IPS-11a (cell line): ENCODE data around the gene HCN4.

ENCODE experiments used
- H3K4me3 ChIP-seq: one replicate; pipeline ENCODE4 v1.5.1; 2013; ENCODE audit warnings: low read depth, low read length, control low read depth

HCN4 gene

GRCh38 chr15:73328149-73328820 is 40.5 kb downstream of the HCN4 start:
- H3K4me3 ChIP-seq, result no peak overlapping the region

- no peak overlapping the region for H3K4me3 ChIP-seq
Observed at GRCh38 chr15:73326157-73326556, 42.6 kb downstream of the HCN4 start.

GRCh38 chr15:73325191-73325861 is 43.4 kb downstream of the HCN4 start:
- H3K4me3 ChIP-seq, result no peak overlapping the region

- no peak overlapping the region for H3K4me3 ChIP-seq
Observed at GRCh38 chr15:73324496-73325170, 44.1 kb downstream of the HCN4 start.

GRCh38 chr15:73323956-73324355 is 44.8 kb downstream of the HCN4 start:
- H3K4me3 ChIP-seq, result no peak overlapping the region

- no peak overlapping the region for H3K4me3 ChIP-seq
Observed at GRCh38 chr15:73323374-73323955, 45.3 kb downstream of the HCN4 start.

GRCh38 chr15:73322665-73323373 is 45.9 kb downstream of the HCN4 start:
- no peak overlapping the region for H3K4me3 ChIP-seq

- H3K4me3 ChIP-seq, result no peak overlapping the region
Observed at GRCh38 chr15:73321496-73322450, 47.0 kb downstream of the HCN4 start.

- no peak overlapping the region for H3K4me3 ChIP-seq
Observed at GRCh38 chr15:73320619-73321180, 48.1 kb downstream of the HCN4 start.

- no peak overlapping the region for H3K4me3 ChIP-seq
Observed at GRCh38 chr15:73319460-73320245, 49.1 kb downstream of the HCN4 start.

GRCh38 chr15:73318463-73319351 is 50.1 kb downstream of the HCN4 start:
- no peak overlapping the region for H3K4me3 ChIP-seq

GRCh38 chr15:73317651-73318462 is 50.9 kb downstream of the HCN4 start:
- no peak overlapping the region for H3K4me3 ChIP-seq

- H3K4me3 ChIP-seq, result no peak overlapping the region
Observed at GRCh38 chr15:73313861-73314260, 54.9 kb downstream of the HCN4 start.

- H3K4me3 ChIP-seq, result no peak overlapping the region
Observed at GRCh38 chr15:73308305-73308704, 60.5 kb downstream of the HCN4 start.

GRCh38 chr15:73305331-73306211 is 63.2 kb downstream of the HCN4 start:
- H3K4me3 ChIP-seq, result no peak overlapping the region

GRCh38 chr15:73303636-73304035 is 65.1 kb downstream of the HCN4 start:
- H3K4me3 ChIP-seq, result no peak overlapping the region
